K562 (cell line): ENCODE data around the gene IGFALS. TPM values are rescaled to one million over a fixed set of nuclear protein-coding genes. Genes with fewer than 3 reads are reported as not detected.

Source experiments
- ATF2 ChIP-seq: sonication (generic); formaldehyde crosslinking; IDR thresholded peaks from 2 replicates; pipeline ENCODE4 v1.8.1; 2022; ENCODE audit warnings: missing genetic modification reagents
- BCL6 ChIP-seq: fragments of 250-450 bp; sonication (Bioruptor Pico); IDR thresholded peaks from 2 replicates; pipeline ENCODE4 v1.4.0; 2020
- BRCA1 ChIP-seq, 2 experiments: fragments of 450-650 bp in 1 of 2; sonication (generic) in 1 of 2; formaldehyde crosslinking in 1 of 2; IDR thresholded peaks; 2 replicates each; pipeline versions ENCODE4 v1.5.0 to v1.6.1; 2017 to 2020; ENCODE audit warnings: mild to moderate bottlenecking in 1 of 2, missing genetic modification reagents in 1 of 2
- CEBPZ ChIP-seq: fragments of 150-350 bp; IDR thresholded peaks from 2 replicates; pipeline ENCODE4 v1.6.1; 2014; ENCODE audit warnings: low read depth, mild to moderate bottlenecking, low read length, borderline replicate concordance
- CREB1 ChIP-seq, 2 experiments: sonication (generic) in 1 of 2; formaldehyde crosslinking in 1 of 2; IDR thresholded peaks; 2 replicates each; pipeline versions ENCODE4 v1.6.1 to v1.8.0; 2012 to 2022; ENCODE audit warnings: inconsistent platforms in 1 of 2, mild to moderate bottlenecking in 1 of 2, missing genetic modification reagents in 1 of 2, moderate library complexity in 1 of 2
- CXXC5 ChIP-seq: fragments of 250-450 bp; sonication (Bioruptor Pico); IDR thresholded peaks from 2 replicates; pipeline ENCODE4 v1.8.0; 2022; ENCODE audit warnings: inconsistent platforms, mild to moderate bottlenecking, moderate library complexity
- ETV1 ChIP-seq: fragments of 450-650 bp; conservative IDR thresholded peaks from 2 replicates; pipeline ENCODE4 v1.6.1; 2016; ENCODE audit warnings: missing genetic modification characterization, control low read depth, low read depth, missing compliant biosample characterization
- HEY1 ChIP-seq: fragments of 250-450 bp; sonication (Bioruptor Pico); IDR thresholded peaks from 2 replicates; pipeline ENCODE4 v1.5.0; 2020; ENCODE audit warnings: mild to moderate bottlenecking, moderate library complexity, borderline replicate concordance
- KAT2B ChIP-seq: IDR thresholded peaks from one replicate; pipeline ENCODE4 v1.6.1; 2012; ENCODE audit warnings: low read depth, mild to moderate bottlenecking, control low read depth, inconsistent platforms, low read length, moderate library complexity
- NBN ChIP-seq: fragments of 450-650 bp; IDR thresholded peaks from 2 replicates; pipeline ENCODE4 v1.6.1; 2016; ENCODE audit warnings: low read depth, mild to moderate bottlenecking
- NFE2L1 ChIP-seq: fragments of 450-650 bp; IDR thresholded peaks from 2 replicates; pipeline ENCODE4 v1.6.1; 2016; ENCODE audit warnings: missing genetic modification characterization, low read depth, mild to moderate bottlenecking, missing compliant biosample characterization, moderate library complexity, borderline replicate concordance
- OTX1 ChIP-seq: fragments of 450-650 bp; formaldehyde crosslinking; IDR thresholded peaks from 2 replicates; pipeline ENCODE4 v1.4.0; 2022; ENCODE audit warnings: mild to moderate bottlenecking
- PREB ChIP-seq: sonication (generic); formaldehyde crosslinking; IDR thresholded peaks from 2 replicates; pipeline ENCODE4 v1.8.1; 2023; ENCODE audit warnings: mild to moderate bottlenecking, missing genetic modification reagents
- PRMT5 ChIP-seq: sonication (generic); formaldehyde crosslinking; IDR thresholded peaks from 2 replicates; pipeline ENCODE4 v1.5.0; 2020; ENCODE audit warnings: missing genetic modification reagents
- SMAD3 ChIP-seq: fragments of 450-650 bp; formaldehyde crosslinking; conservative IDR thresholded peaks from 2 replicates; pipeline ENCODE4 v1.4.0; 2020; ENCODE audit warnings: mild to moderate bottlenecking
- SMAD4 ChIP-seq: fragments of 250-450 bp; sonication (Bioruptor Pico); conservative IDR thresholded peaks from 2 replicates; pipeline ENCODE4 v1.8.0; 2021; ENCODE audit warnings: inconsistent platforms, mild to moderate bottlenecking, moderate library complexity
- TAF9B ChIP-seq: fragments of 450-650 bp; IDR thresholded peaks from 2 replicates; pipeline ENCODE4 v1.6.1; 2018; ENCODE audit warnings: mild to moderate bottlenecking; ENCODE audit not compliant: partially characterized antibody
- ZKSCAN1 ChIP-seq: fragments of 150-350 bp; IDR thresholded peaks from 2 replicates; pipeline ENCODE4 v1.6.1; 2016; ENCODE audit warnings: low read depth, low read length
- ZNF184 ChIP-seq: sonication (generic); formaldehyde crosslinking; IDR thresholded peaks from 2 replicates; pipeline ENCODE4 v1.5.0; 2020; ENCODE audit warnings: missing genetic modification reagents
- ZNF212 ChIP-seq: fragments of 450-650 bp; formaldehyde crosslinking; IDR thresholded peaks from 2 replicates; pipeline ENCODE4 v1.4.0; 2020; ENCODE audit warnings: mild to moderate bottlenecking
- ZNF551 ChIP-seq: fragments of 250-450 bp; sonication (Bioruptor Pico); IDR thresholded peaks from 2 replicates; pipeline ENCODE4 v1.5.0; 2021; ENCODE audit warnings: mild to moderate bottlenecking, moderate library complexity
- ZNF785 ChIP-seq: fragments of 250-450 bp; sonication (Bioruptor Pico); IDR thresholded peaks from 2 replicates; pipeline ENCODE4 v1.4.0; 2020; ENCODE audit warnings: mild to moderate bottlenecking
- polyA plus RNA-seq, 8 experiments: library from polyadenylated mRNA; depleted of rRNA in 4 of 8; stranded (reverse) in 5 of 8; unstranded in 3 of 8; fragments of >200 nt; fragmentation: Nextera tagmentation in 2 of 8; fragmentation: Illumina TruSeq in 1 of 8; extraction: Ambion mirVana in 2 of 8; extraction: Trizol in 1 of 8; gene quantifications; 2 replicates each; pipeline versions ENCODE4 v1.2.1 to v1.2.3, GENCODE V29; 2011 to 2014; ENCODE audit warnings: inconsistent platforms in 1 of 8, missing spikeins in 1 of 8
- total RNA-seq, 7 experiments: library from RNA; depleted of rRNA in 6 of 7; stranded (reverse); fragments of >200 nt in 6 of 7; fragmentation: Illumina TruSeq in 2 of 7; extraction: Trizol in 2 of 7; gene quantifications; 2 replicates each; pipeline versions ENCODE4 v1.2.1 to v1.2.3, GENCODE V29; 2011 to 2021; ENCODE audit warnings: low replicate concordance in 1 of 7

IGFALS gene
- total and polyA plus RNA-seq, 9 of the 15 experiments (the other 6 are each of a cell fraction or from before 2014, with no cell fraction given) = not detected

GRCh38 chr16:1772908-1773702, 20.4 kb downstream of the IGFALS start, which contains the start of gene MRPS34 (continued):
- TF ChIP-seq ZKSCAN1 = 0 out of 2 replicates have a peak, but pooled peaks have one; percentile 22
- TF ChIP-seq ATF2 (CRISPR knock-in tag) = no peak
- peak; percentile 69; the same call in 1 of the 2 replicates for TF ChIP-seq PRMT5 (CRISPR knock-in tag)
- no peak for TF ChIP-seq KAT2B
- TF ChIP-seq CREB1 (IDR thresholded peaks at IDR 0.05) = no peak; the same call in 1 of the 2 replicates
- peak; percentile 49; the same call in 1 of the 2 replicates for TF ChIP-seq CREB1 (CRISPR knock-in tag; IDR thresholded peaks at IDR 0.05)
- no peak; the same call in 1 of the 2 replicates for TF ChIP-seq ZNF212
- no peak for TF ChIP-seq NBN
- TF ChIP-seq BRCA1 (IDR thresholded peaks at IDR 0.05) = no peak
- no peak for TF ChIP-seq BRCA1 (CRISPR knock-in tag; IDR thresholded peaks at IDR 0.05)
- TF ChIP-seq BCL6 (CRISPR knock-in tag) = no peak
- TF ChIP-seq PREB (CRISPR knock-in tag) = no peak
- TF ChIP-seq SMAD4 (CRISPR knock-in tag) = no peak; the same call in none of the 2 replicates
- TF ChIP-seq CEBPZ = no peak
- TF ChIP-seq OTX1 (CRISPR knock-in tag) = no peak
- TF ChIP-seq ETV1 (tag) = peak; percentile 85
- TF ChIP-seq NFE2L1 (tag) = no peak
- no peak for TF ChIP-seq ZNF184 (CRISPR knock-in tag)
- no peak for TF ChIP-seq ZNF551 (CRISPR knock-in tag)
- TF ChIP-seq TAF9B = no peak
- TF ChIP-seq HEY1 = no peak
- TF ChIP-seq CXXC5 (CRISPR knock-in tag) = peak; percentile 96
- TF ChIP-seq SMAD3 (CRISPR knock-in tag) = no peak
- no peak for TF ChIP-seq ZNF785 (CRISPR knock-in tag)
